GM18498 (cell line): ENCODE data around the gene MEAF6.

ENCODE experiments used
- ATAC-seq: cut with Tn5 transposase; IDR thresholded peaks from one replicate; pipeline ENCODE4 v1.9.1; 2021; ENCODE audit warnings: mild to moderate bottlenecking, moderate library complexity; ENCODE audit not compliant: unreplicated experiment

MEAF6 gene

DNA sequence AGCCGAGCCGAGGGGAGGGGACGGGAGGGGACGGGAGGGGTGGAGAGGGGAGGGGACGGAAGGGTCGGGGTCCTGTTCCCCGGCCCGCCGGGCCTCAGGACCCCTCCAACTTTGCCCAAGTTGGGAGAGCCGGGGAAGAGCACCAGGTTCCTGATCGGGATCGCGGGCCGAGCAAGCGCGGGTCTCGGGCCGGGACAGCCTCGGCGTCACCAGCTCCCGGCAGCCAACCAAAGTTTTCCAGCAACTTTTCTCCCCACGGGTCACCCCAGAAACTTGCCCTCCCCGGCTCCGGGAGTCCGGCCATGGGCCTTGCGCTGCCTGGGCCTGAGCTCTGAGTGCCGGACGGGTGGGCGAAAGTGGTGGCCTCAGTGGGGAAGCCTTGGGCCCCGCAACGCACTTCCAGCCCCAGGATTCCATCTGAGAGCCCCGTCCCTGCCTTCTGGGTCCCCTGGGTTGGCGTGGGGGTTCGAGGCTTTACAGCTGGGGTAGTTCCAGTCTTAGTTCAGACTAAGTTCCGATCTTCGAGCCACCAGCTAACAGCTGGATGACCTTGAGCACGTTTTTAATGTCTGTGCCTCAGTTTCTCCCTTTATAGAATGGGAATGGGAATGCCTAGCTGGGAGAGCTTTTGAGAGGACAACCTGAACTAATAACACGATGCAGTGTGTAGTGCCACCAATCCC is 39.7 kb downstream of the MEAF6 start:
- peak; percentile 1 for ATAC-seq

- ATAC-seq: peak; percentile 76
These were observed 40.4 kb downstream of the MEAF6 start, which contains the start of gene ZC3H12A for GRCh38 chr1:37474046-37474696. TSS of gene ZC3H12A (plus strand) at chr1:37474580. CDS start at chr1:37475497, 917 bp downstream.

GRCh38 chr1:37473431-37474045 is 41.0 kb downstream of the MEAF6 start:
- ATAC-seq: no peak

DNA sequence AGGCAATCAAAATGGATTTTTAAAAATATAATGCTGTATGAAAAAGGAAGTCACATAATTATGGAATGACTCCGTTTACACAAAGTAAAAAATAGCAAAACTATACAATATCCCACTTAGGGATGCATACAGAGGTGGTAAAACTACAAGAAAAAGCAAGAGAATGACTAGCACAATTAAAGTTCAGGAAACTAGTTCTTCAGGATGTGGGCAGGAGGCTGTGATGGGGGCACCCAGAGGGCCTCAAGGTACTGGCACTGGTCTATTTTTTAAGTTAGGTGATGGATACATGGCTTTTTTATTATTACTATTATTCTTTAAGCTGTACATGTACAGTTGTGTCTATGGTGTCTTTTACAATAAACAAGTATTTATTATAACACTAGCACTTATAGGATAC is 41.6 kb downstream of the MEAF6 start:
- no peak for ATAC-seq

DNA sequence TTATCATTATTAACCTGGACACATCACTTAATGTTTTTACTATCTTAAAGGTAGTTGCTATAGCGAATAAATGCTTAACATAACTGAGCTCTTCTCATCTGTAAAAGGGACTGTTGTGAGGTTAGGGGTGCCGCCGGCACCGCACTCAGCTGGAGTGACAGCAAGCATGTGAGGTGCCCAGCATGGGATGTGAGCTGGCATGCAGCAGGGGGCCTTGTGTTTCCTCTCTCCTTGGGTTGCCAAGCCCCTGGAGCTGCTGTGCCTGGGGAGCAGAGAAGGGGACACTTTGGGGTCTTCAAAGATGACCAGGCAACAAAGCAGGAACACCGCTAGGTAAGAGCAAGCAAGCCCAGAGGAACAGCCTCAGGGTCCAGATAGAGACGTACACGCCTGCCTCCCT is 42.3 kb downstream of the MEAF6 start:
- ATAC-seq: no peak

- no peak for ATAC-seq
These were observed 43.0 kb downstream of the MEAF6 start for GRCh38 chr1:37471345-37472231.

DNA sequence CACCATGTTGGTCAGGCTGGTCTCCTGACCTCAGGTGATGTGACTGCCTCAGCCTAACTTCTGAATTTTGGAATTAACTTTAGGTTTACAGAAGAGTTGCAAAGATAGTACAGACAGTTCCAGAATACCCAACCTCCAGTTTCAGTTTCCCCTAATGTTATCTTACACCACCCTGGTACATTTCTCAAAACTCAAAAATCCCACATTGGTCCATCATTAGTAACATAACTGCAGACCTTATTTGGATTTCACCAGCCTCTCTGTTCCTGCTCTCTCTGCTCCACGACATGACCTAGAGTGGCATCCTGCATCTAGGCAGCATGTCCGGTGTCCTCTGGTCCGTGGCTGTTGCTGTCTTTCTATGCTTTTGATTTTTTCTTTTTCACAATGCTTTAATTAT is 45.2 kb downstream of the MEAF6 start:
- no peak for ATAC-seq

- no peak for ATAC-seq
These were observed 46.5 kb downstream of the MEAF6 start for GRCh38 chr1:37468037-37468436.

- no peak for ATAC-seq
These were observed 48.7 kb downstream of the MEAF6 start for GRCh38 chr1:37465593-37466517.

DNA sequence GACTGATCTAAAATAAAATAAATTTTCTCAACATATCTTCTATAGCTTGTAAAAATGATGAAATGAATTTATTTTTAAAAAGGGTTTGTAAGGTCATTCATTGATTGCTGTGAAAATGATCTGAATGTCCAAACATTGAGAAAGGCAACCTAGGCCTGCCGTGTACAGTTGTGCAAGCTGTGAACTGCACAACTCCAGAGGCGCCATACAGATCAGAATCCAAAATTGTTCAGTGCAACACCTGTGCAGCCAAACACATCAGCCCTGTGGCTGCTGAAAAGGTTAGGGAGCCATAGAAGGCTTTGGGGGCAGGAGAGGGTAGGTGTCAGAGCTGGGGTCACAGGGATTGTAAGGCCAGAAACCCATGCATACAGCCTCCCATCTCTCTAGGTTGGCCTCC is 50.1 kb downstream of the MEAF6 start:
- ATAC-seq: no peak

DNA sequence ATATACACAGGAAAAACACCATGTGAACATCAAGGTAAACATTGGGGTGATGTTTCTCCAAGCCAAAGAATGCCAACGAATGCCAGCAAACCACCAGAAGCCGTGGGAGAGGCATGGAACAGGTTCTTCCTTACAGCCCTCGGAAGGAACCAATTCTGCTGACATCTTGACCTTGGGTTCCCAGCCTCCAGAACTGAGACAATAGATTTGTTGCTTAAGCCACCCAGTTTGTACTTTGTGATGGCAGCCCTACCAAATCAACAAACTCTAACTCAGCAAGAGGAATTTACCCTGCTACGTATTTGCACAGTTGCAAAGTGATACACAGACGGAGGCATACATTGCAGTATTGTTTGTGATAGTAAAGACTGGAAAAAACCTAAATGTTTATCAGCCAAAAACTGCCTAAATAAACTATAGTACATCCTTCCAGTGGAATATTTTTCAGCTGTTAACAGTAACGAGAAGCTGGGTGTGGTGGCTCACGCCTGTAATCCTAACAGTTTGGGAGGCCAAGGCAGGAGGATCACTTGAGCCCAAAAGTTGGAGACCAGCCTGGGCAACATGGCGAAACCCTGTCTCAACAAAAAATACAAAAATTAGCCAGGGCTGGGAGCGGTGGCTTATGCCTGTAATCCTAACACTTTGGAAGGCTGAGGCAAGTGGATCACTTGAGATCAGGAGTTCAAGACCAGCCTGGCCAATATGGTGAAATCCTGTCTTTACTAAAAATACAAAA is 52.7 kb downstream of the MEAF6 start:
- ATAC-seq: no peak

DNA sequence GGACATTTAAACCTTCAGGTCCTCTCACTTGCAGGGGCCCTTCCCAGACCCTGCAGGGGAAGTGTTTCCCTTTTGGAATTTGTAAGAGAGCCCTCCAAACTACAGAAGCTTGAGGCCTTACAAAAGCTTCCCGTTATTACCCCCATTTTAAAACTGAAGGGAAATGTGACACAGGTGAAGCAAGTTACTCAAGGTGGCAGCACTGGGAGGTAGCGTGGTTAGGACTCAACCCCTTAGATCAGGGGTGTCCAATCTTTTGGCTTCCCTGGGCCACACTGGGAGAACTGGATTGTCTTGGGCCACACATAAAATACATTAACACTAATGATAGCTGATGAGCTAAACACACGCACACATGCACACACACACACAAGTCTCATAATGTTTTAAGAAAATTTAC is 56.0 kb downstream of the MEAF6 start:
- no peak for ATAC-seq

DNA sequence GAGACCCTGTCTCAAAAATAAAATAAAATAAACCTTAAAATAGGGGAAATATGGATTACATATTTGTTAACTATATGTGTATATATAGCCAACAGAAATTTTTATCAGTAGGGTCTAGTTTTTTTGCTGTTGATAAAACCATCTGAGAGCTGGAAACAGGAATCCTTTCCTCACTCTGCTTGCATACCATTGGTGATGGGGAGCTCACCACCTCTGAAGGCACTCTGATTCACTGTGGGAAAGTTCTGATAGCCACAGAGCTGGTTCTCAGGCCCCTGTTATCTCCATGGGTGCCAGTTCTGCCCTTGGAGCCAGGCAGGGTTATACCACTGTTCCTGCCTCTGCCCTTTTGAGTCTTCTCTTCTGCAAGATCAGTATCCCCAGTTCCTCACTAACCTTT is 58.0 kb downstream of the MEAF6 start:
- ATAC-seq: no peak

DNA sequence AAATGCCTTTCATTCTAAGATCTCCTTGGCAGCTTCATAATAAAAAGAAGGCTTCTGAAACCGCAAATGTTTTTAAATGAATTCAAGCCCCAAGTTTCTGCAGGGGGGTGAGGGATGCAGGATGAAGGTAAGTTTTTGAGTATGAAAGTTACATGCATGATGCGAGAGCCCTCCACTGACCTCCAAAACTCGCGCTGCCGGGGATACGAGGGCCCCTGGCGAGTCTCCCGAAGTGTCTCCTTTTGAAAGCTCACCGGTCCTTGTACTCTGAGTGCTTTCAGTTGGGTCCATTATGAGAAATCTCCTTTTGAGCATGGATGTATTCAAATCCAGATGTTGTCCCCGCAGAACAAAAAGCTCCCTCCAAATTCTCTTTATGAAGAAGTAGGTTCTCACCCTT is 59.0 kb downstream of the MEAF6 start:
- no peak for ATAC-seq

DNA sequence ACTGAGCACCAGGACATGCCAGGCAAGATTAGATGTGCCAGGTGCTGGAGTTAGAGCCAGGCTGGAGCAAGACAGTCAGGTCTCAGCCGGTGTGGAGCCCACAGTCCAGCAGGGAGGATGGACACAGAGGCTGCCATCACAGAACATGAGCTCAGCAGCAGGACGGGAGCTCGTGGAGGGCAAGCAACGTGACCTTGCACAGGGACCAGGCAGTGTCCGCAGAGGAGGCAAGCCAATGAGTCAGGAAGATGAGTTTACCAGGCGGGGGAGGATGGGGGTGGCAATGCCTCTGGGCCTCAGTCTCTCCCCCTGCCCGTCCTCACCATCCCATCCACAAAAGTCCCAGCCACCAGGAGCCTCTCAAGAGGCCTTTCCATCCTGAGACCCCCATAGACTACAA is 60.9 kb downstream of the MEAF6 start:
- no peak for ATAC-seq

DNA sequence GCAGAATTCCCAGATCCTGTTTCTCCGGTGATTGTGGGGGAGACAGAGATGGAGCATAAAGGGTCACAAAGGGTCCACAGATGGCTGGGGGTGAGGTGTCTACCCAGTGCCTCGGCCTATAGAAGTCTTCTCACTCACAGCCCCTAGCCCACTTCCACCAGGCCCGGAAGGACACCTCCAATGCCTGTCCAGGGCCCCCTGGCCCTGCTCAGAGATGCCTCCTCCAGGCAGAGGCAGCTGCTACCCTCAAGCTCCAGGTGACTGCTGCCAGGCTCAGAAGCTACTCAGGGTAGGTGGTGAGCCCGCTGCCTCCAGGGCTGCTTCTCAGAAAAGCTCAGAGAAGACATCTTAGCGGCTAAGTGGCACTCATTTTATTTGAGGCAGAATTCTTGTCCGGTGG is 62.1 kb downstream of the MEAF6 start:
- no peak for ATAC-seq

DNA sequence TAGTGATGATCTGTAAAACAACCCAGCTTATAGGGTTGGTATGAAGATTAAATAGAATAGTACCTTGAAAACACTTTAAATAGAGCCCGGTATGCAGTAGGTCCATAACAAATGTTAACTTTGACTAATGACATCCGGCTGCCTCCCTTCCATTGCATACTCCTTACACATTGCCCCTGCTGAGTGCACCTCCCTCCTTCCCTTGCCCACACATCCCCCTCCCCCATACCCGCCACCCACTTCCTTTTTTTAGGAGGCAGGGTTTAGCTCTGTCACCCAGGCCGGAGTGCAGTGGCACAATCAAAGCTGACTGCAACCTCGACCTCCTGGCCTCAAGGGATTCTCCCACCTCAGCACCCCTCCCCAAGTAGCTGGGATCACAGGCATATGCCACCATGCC is 64.6 kb downstream of the MEAF6 start:
- no peak for ATAC-seq

DNA sequence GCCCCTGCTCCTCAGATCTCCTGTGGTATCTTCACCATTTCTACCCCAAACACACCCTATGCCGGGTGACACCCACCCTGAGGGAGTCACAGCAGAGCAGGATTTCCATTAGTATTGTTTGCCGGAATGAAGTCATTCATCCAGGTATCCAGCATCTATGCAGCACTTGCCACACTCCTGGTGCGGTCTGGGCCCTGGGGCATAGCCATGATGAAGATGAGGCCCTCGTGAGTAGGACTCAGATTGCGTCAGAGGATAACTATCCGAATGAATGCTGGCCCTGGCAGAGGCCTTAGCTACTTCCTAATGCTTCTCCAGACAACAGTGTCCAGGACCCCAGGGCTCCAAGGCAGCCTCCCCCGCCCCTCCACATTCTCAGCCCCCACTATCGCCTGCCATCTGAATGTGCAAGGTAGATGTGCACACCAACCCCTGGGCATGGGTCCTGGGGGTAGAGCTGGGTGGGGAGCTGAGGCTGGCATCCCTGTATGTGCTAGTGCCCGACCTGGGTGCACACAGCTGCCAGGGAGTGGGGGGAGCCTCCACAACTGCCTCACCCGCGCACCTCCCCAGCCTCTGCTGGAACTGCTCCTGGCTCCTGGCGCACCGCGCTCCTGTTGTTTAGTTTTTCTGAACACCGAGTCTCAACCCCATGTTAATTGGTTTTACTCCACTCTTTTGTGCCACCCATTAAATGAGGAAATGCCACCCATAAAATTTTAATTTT is 65.7 kb downstream of the MEAF6 start:
- no peak for ATAC-seq

DNA sequence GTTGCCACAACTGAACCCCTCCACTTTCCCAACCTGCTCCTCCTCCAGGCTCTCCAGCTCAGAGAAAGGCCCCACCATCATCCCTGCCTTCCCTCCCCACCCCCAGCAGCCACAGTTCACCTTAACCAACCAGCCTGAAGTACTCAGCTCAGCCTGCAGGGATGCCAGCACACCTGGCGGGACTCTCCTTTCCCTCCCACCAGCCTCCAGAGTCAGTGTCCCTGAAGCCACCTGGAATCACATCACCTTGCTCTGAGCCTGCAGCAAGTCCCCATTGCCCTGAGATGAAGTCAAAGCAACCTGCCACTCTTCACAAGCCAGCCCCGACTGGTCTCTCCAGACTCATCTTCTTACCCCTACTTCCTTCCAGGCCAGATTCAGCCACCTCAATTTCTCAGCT is 66.4 kb downstream of the MEAF6 start:
- ATAC-seq: no peak
